Jurkat, Clone E6-1 (cell line): ENCODE data around the gene PAPOLB. TPM values are rescaled to one million over a fixed set of nuclear protein-coding genes. Genes with fewer than 3 reads are reported as not detected.
"Not testable (repeated sequence)": the region's sequence is repeated elsewhere in the genome, so short reads cannot be mapped to it uniquely, and the experiment has no call there.

Experiments
- DNase-seq: peaks from one replicate; pipeline ENCODE4 v3.0.0-alpha.2; 2011; ENCODE audit warnings: low read depth, low spot score
- H3K4me3 ChIP-seq: 2 replicates; pipeline ENCODE4 v1.5.1; 2011; ENCODE audit warnings: mild to moderate bottlenecking, low read length, control low read depth, moderate library complexity
- polyA plus RNA-seq: library from polyadenylated mRNA; unstranded; fragments of >200 nt; gene quantifications from one replicate; pipeline ENCODE4 v1.2.1, GENCODE V29; 2012; ENCODE audit warnings: missing spikeins; ENCODE audit not compliant: insufficient read length, insufficient read depth

The PAPOLB gene
- not detected for polyA plus RNA-seq

DNA sequence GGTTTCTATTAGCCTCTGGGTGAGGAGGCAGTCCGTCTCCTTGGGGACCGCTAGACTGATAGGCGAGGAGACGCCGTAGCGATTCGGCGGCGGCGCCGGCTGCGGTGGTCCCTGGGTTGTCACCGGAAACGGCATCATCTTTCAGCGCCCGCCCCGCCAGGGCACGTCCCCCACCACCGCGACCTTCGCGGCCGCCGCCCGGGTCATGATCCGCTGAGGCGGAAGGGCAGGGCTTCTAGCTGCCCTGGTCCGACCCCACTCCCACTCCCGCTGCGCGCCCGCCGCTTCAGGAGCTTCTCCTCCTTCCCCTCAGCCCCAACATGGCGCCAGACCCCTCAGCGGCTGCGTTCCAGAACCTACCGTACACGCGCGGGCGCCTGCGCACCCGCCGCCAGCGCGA is at the start of gene PAPOLB:
Gene PAPOLB, minus strand, starts transcription at position 358 of the 400 bp plus-strand sequence. Its CDS starts 220 bp downstream, at position 138.
- no peak for DNase-seq

DNA sequence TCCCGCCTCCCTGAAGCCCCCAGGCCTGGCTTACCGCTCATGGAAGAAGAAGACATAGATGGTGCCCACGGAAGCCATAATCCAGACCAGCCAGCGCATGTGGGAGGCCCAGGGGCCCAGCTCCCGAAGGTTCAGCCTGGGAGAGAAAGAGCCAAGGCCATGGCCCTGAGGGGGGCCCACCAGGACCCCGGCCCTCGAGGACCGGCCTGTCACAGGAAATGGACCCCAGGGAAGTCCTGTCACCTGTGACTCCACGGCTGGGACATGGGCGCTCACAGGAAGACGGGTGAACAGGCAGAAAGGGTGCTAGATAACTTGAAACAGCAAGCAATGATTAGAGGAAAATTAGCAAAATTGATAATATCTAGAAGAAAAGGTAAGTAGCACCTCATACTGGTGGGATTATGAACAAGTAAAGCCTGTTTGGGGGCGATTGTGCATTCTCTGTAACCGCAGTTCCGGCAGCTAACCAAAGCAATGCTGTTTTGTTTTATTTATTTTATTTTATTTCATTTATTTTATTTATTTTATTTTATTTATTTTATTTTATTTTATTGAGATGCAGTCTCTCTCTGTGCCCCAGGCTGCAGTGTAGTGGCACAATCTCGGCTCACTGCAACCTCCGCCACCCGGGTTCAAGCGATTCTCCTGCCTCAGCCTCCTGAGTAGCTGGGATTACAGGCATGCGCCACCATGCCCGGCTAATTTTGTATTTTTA is 49.4 kb upstream of the PAPOLB start:
- no peak overlapping the region for H3K4me3 ChIP-seq
- DNase-seq: no peak

More for the DNA sequence above, at the start of gene PAPOLB:
- no peak within 1 kb of the TSS for H3K4me3 ChIP-seq

GRCh38 chr7:4906682-4907081 is 44.9 kb upstream of the PAPOLB start:
- H3K4me3 ChIP-seq: no peak overlapping the region
- DNase-seq: no peak

DNA sequence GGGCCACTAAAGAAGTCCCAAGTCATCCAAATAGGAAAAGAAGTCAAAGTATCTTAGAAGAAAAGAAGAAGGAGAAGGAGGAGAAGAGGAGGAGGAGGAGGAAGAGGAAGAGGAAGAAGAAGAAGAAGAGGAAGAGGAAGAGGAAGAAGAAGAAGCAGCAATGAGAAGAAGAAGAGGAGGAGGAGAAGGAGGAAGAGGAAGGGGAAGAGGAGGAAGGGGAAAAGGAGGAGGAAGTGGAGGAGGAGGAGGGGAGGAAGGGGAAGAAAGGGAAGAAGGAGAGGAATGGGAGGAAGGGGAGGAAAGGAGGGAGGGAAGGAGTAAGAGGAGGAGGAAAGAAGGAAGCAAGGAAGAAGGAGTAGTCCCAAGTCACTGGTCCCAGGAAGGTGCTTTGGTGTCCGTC is 43.3 kb upstream of the PAPOLB start:
- no peak overlapping the region for H3K4me3 ChIP-seq
- no peak for DNase-seq

DNA sequence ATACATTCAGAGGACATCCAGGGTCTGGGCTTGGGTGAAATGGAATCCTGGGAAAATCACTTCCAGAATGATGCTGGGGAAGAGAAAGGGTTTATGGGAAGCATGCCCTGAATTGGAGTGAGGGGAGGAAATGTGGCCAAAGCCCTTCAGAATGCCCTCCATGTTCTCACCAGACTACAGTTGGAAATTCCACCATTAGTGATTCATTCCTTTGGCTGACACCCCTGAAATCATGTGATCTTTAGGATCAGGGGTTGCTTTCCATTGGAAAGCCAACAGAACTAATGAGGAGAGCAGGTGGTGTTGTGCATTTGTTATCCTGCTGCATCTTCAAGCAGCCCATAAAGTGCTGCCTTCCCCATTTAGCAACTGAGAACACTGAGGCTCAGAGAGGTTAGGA is 42.5 kb upstream of the PAPOLB start:
- no peak overlapping the region for H3K4me3 ChIP-seq
- no peak for DNase-seq

DNA sequence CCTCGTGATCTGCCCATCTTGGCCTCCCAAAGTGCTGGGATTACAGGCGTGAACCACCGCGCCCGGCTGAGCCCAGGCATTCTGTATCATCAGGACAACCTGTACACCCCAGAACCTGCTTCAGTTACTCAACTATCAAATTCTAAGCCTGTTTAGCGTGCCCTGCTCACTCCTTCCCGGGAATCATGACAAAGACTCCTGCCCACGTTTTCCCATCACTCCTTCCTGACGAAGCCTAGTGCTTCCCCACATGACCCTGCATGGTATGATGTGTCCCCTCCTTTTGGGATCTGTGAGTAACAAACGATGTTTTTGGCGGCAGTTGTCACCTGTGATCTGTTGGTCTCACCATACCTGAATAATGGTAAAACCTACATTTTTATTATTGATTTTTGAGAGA is 33.9 kb upstream of the PAPOLB start:
- no peak for DNase-seq
- no peak overlapping the region for H3K4me3 ChIP-seq

DNA sequence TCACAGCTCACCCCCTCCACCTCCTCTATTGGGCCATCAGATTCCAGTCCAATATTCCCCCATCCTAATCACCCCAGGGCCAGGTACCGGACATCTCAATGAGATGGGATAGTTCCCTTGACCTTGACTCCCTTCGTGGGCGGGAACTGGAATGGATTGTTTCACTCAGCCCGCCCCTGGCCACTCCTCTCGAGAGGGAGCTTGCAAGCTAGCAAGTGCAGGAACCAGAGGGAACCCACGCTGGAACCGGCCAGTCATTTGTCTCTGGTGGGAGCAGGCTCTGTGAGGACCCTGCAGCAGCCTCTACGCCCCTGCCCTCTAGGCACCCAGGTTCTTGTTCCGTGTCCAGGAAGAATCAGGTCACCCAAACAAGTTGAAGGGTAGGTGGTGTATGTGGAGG is 32.7 kb upstream of the PAPOLB start:
- no peak overlapping the region for H3K4me3 ChIP-seq
- no peak for DNase-seq

- no peak overlapping the region for H3K4me3 ChIP-seq
- DNase-seq: no peak
Observed at GRCh38 chr7:4893929-4894475, 32.2 kb upstream of the PAPOLB start.

- H3K4me3 ChIP-seq, DNase-seq: not testable (repeated sequence)
Observed at GRCh38 chr7:4893188-4893587, 31.4 kb upstream of the PAPOLB start.

- H3K4me3 ChIP-seq, DNase-seq: not testable (repeated sequence)
Observed at GRCh38 chr7:4891522-4891921, 29.7 kb upstream of the PAPOLB start.

- no peak for DNase-seq
- H3K4me3 ChIP-seq: no peak overlapping the region
Observed at GRCh38 chr7:4889682-4890081, 27.9 kb upstream of the PAPOLB start.

- no peak overlapping the region for H3K4me3 ChIP-seq
- DNase-seq: no peak
Observed at GRCh38 chr7:4888161-4888560, 26.3 kb upstream of the PAPOLB start.

DNA sequence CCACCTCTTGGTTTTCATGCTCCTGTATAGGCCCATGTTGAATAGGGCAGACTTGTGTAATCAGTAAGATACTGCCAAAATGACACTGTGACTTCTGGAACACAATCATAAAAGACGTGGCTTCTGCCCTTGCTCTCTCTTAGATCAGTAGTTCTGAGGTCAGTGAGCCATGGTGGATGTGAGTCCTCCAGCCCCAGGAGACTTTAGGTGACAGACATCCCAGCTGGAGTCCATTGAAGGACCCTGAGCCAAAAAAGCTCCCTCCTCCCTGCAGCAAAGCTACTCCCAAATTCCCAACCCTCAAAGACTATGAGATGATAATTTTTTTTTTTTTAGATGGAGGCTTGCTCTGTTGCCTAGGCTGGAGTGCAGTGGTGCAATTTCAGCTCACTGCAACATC is 24.8 kb upstream of the PAPOLB start:
- H3K4me3 ChIP-seq: no peak overlapping the region
- DNase-seq: no peak

GRCh38 chr7:4885317-4885807 is 23.5 kb upstream of the PAPOLB start:
- no peak for DNase-seq
- H3K4me3 ChIP-seq: no peak overlapping the region

DNA sequence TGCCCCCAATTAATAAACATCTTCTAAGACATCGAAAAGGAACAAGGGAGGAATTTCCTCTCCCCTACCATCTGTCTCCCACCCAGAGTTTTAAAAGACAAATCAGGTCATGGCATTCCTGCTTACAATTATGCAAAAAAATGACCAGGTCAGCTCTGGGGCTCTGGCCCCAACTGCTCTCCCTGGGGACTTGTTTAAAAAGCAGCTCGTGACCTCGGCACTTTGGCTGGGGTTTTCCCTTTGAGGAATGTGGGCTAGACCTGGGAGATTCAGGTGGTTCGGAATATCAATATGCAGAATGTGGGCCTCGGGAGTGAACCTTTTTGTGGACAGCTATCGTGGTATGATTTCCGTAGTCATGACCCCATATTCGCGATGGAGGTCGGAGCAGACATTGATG is 22.3 kb upstream of the PAPOLB start:
- no peak for DNase-seq

GRCh38 chr7:4883372-4884144 is 21.7 kb upstream of the PAPOLB start, which contains the start of gene RADIL:
Gene RADIL, minus strand, starts transcription at chr7:4883716. Its CDS starts 5,577 bp downstream, at chr7:4878139.
- H3K4me3 ChIP-seq: peak within 1 kb of the TSS; percentile 49
- peak; percentile 77 for DNase-seq

More for the DNA sequence above, 22.3 kb upstream of the PAPOLB start:
- no peak overlapping the region for H3K4me3 ChIP-seq

GRCh38 chr7:4883033-4883371 is 21.2 kb upstream of the PAPOLB start:
- H3K4me3 ChIP-seq: peak overlapping the region; percentile 49
- DNase-seq: no peak

GRCh38 chr7:4882169-4883032 is 20.6 kb upstream of the PAPOLB start:
- DNase-seq: no peak
- H3K4me3 ChIP-seq: peak overlapping the region; percentile 49

DNA sequence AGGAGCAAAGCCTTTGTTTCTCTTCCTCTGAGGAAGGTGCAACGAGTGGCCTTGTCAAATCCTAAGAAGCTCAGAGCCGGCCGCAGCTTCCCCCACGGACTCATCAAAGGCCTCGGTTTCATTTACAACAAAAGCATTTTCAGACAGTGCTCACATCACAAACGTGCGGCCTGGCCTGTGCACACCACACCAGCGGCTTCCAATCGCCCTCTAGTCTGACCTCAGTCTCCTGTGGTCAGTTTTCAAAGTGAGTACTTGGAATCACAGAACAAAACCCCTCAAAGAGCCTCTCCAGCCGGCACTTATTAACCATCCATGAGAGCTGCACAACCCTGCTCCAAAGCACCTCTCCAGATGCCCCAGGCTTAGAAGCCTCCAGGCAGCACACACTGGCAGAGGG is 18.4 kb upstream of the PAPOLB start:
- no peak for DNase-seq
- H3K4me3 ChIP-seq: no peak overlapping the region
